ENCODE results near the gene DDAH2.

DNA sequence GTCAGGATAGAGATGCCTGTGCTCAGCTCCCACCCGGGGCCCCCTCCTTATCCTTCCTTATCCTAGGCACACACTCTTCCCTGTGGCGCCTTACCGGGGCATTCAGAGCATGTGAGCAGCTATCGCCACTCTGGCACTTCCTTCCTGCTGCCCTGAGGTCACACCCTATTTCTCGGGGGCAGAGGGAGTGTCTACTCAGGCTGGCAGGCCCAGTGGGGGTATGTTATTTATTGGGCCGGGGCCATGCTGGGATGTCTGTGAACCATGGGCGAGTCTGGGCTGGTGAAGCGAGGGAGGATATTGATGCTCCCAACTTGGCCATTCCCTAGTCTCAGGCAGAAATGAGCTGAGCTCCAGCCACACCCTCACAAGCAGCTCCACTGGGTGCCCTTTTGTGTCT lies 17.9 kb downstream of the DDAH2 start:
- TF ChIP-seq, protein P1, sequence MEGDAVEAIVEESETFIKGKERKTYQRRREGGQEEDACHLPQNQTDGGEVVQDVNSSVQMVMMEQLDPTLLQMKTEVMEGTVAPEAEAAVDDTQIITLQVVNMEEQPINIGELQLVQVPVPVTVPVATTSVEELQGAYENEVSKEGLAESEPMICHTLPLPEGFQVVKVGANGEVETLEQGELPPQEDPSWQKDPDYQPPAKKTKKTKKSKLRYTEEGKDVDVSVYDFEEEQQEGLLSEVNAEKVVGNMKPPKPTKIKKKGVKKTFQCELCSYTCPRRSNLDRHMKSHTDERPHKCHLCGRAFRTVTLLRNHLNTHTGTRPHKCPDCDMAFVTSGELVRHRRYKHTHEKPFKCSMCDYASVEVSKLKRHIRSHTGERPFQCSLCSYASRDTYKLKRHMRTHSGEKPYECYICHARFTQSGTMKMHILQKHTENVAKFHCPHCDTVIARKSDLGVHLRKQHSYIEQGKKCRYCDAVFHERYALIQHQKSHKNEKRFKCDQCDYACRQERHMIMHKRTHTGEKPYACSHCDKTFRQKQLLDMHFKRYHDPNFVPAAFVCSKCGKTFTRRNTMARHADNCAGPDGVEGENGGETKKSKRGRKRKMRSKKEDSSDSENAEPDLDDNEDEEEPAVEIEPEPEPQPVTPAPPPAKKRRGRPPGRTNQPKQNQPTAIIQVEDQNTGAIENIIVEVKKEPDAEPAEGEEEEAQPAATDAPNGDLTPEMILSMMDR (IDR thresholded peaks at IDR 0.05; ENCODE audit: borderline replicate concordance, extremely low read depth, low read length, poor library complexity, severe bottlenecking): no peak
- TF ChIP-seq EZH2 (IDR thresholded peaks at IDR 0.05; ENCODE audit: borderline replicate concordance, low read depth, low read length, severe bottlenecking): no peak

Measured in DND-41 (cell line).